ENCODE measurements around the gene FYB1. TPM values are rescaled to one million over a fixed set of nuclear protein-coding genes. Genes with fewer than 3 reads are reported as not detected.

The FYB1 gene
- total and polyA plus RNA-seq, 7 experiments from 2014 or later: 310 to 701 (median 491) TPM

GRCh38 chr5:39257554-39257953, 38.2 kb upstream of the FYB1 start:
- no peak overlapping the region for H3K4me3 Mint-ChIP-seq

GRCh38 chr5:39256477-39257235, 37.3 kb upstream of the FYB1 start:
- H3K27ac Mint-ChIP-seq: peak overlapping the region in 1 of 9 donors; percentile 48
- no peak overlapping the region for H3K4me3 ChIP-seq (ENCODE audit: low read length)

More at GRCh38 chr5:39257554-39257953, 38.2 kb upstream of the FYB1 start:
- peaks cover 0 to 13% of the 10 kb centered on the region in 2 donors for H3K4me1 ChIP-seq (ENCODE audit: control insufficient read depth in 2 of 2, insufficient read depth in 2 of 2, low read length in 2 of 2)
- H3K27ac Mint-ChIP-seq: no peak overlapping the region
- peaks cover 0 to 11% (median 0%) of the 10 kb centered on the region in 5 donors for H3K36me3 Mint-ChIP-seq
- H3K4me1 Mint-ChIP-seq: peaks cover 0 to 19% (median 17%) of the 10 kb centered on the region in 7 donors
- H3K4me3 ChIP-seq (ENCODE audit: low read length): no peak overlapping the region
- ATAC-seq (no peak), DNase-seq (no peak)
- no peaks in the 10 kb centered on the region for H3K27me3 ChIP-seq (ENCODE audit: control insufficient read depth in 2 of 2, insufficient read depth in 2 of 2, low read length in 2 of 2)
- no peaks in the 10 kb centered on the region for H3K36me3 ChIP-seq (ENCODE audit: control insufficient read depth in 2 of 3, insufficient read depth in 3 of 3, low read length in 3 of 3)
- H3K9me3 Mint-ChIP-seq: no peaks in the 10 kb centered on the region
- no peaks in the 10 kb centered on the region for H3K27me3 Mint-ChIP-seq
- H3K27ac ChIP-seq (ENCODE audit: low read depth, low read length): no peak overlapping the region
- H3K9me3 ChIP-seq (ENCODE audit: control insufficient read depth in 2 of 3, low read length in 3 of 3): no peaks in the 10 kb centered on the region
- ChIA-PET CTCF (interaction anchor here (0.7 kb wide), 1 partner anchor 295 kb away, joined by 3 read pairs; no protein-coding TSS in a partner anchor), POLR2A (interaction anchor here (0.8 to 1.5 kb wide), 3 partner anchors 13 to 23 kb away, joined by 3 read pairs; no protein-coding TSS in a partner anchor)
- intact Hi-C loops (cut with micrococcal nuclease): loop anchor here (2.0 kb wide), 2 partner anchors 13 to 17 kb away; no protein-coding TSS in a partner anchor

GRCh38 chr5:39255406-39255805, 36.0 kb upstream of the FYB1 start:
- no peak overlapping the region for H3K4me3 Mint-ChIP-seq
- no peak for DNase-seq
- ATAC-seq: no peak
- H3K4me1 ChIP-seq (ENCODE audit: control insufficient read depth in 2 of 2, insufficient read depth in 2 of 2, low read length in 2 of 2): peaks cover 0 to 13% of the 10 kb centered on the region in 2 donors
- intact Hi-C loops (cut with micrococcal nuclease): no loop called here
- no peak overlapping the region for H3K4me3 ChIP-seq (ENCODE audit: low read length)
- H3K27me3 Mint-ChIP-seq: no peaks in the 10 kb centered on the region
- ChIA-PET POLR2A (interaction anchor here (1.7 kb wide), 1 partner anchor 38 kb away, joined by 4 read pairs; no protein-coding TSS in a partner anchor), CTCF (interaction anchor here (0.9 to 1.1 kb wide), 2 partner anchors 32 to 38 kb away, joined by 3 read pairs; no protein-coding TSS in a partner anchor)
- peaks cover 0 to 18% (median 15%) of the 10 kb centered on the region in 7 donors for H3K4me1 Mint-ChIP-seq
- H3K9me3 ChIP-seq (ENCODE audit: control insufficient read depth in 2 of 3, low read length in 3 of 3): no peaks in the 10 kb centered on the region
- H3K9me3 Mint-ChIP-seq: no peaks in the 10 kb centered on the region
- peaks cover 0 to 9% (median 0%) of the 10 kb centered on the region in 5 donors for H3K36me3 Mint-ChIP-seq
- H3K36me3 ChIP-seq (ENCODE audit: control insufficient read depth in 2 of 3, insufficient read depth in 3 of 3, low read length in 3 of 3): peaks cover 0 to 5% (median 0%) of the 10 kb centered on the region in 3 experiments
- H3K27ac ChIP-seq (ENCODE audit: low read depth, low read length): no peak overlapping the region
- H3K27me3 ChIP-seq (ENCODE audit: control insufficient read depth in 2 of 2, insufficient read depth in 2 of 2, low read length in 2 of 2): no peaks in the 10 kb centered on the region
- no peak overlapping the region for H3K27ac Mint-ChIP-seq

More at GRCh38 chr5:39256477-39257235, 37.3 kb upstream of the FYB1 start:
- H3K27ac ChIP-seq (ENCODE audit: low read depth, low read length): no peak overlapping the region
- H3K4me1 ChIP-seq (ENCODE audit: control insufficient read depth in 2 of 2, insufficient read depth in 2 of 2, low read length in 2 of 2): peaks cover 0 to 13% of the 10 kb centered on the region in 2 donors
- Mint-ChIP-seq H3K27me3 (no peaks in the 10 kb centered on the region), H3K4me3 (peak overlapping the region in 7 of 10 donors; percentile 1 to 69 (median 58)), H3K36me3 (peaks cover 0 to 11% (median 0%) of the 10 kb centered on the region in 5 donors), H3K9me3 (no peaks in the 10 kb centered on the region), H3K4me1 (peaks cover 0 to 19% (median 17%) of the 10 kb centered on the region in 7 donors)
- POLR2A ChIA-PET: interaction anchor here (0.7 to 1.5 kb wide), 3 partner anchors 13 to 1937 kb away, joined by 3 read pairs; no protein-coding TSS in a partner anchor
- H3K36me3 ChIP-seq (ENCODE audit: control insufficient read depth in 2 of 3, insufficient read depth in 3 of 3, low read length in 3 of 3): no peaks in the 10 kb centered on the region
- CTCF ChIA-PET: interaction anchor here (0.7 to 0.9 kb wide), 2 partner anchors 31 to 296 kb away, joined by 3 read pairs; no protein-coding TSS in a partner anchor
- peak; percentile 74 for ATAC-seq
- H3K9me3 ChIP-seq (ENCODE audit: control insufficient read depth in 2 of 3, low read length in 3 of 3): no peaks in the 10 kb centered on the region
- intact Hi-C loops (cut with micrococcal nuclease): loop anchor here (2.0 kb wide), 2 partner anchors 14 to 18 kb away; no protein-coding TSS in a partner anchor
- no peaks in the 10 kb centered on the region for H3K27me3 ChIP-seq (ENCODE audit: control insufficient read depth in 2 of 2, insufficient read depth in 2 of 2, low read length in 2 of 2)
- no peak for DNase-seq

- Histone ChIP-seq H3K27me3 (ENCODE audit: control insufficient read depth in 2 of 2, insufficient read depth in 2 of 2, low read length in 2 of 2) (no peaks in the 10 kb centered on the region), H3K36me3 (ENCODE audit: control insufficient read depth in 2 of 3, insufficient read depth in 3 of 3, low read length in 3 of 3) (peaks cover 0 to 10% (median 0%) of the 10 kb centered on the region in 3 experiments), H3K4me1 (ENCODE audit: control insufficient read depth in 2 of 2, insufficient read depth in 2 of 2, low read length in 2 of 2) (peaks cover 0 to 13% of the 10 kb centered on the region in 2 donors), H3K4me3 (ENCODE audit: low read length) (no peak overlapping the region), H3K9me3 (ENCODE audit: control insufficient read depth in 2 of 3, low read length in 3 of 3) (no peaks in the 10 kb centered on the region), H3K27ac (ENCODE audit: low read depth, low read length) (no peak overlapping the region)
- Mint-ChIP-seq H3K27me3 (no peaks in the 10 kb centered on the region), H3K4me1 (peaks cover 0 to 18% (median 15%) of the 10 kb centered on the region in 7 donors), H3K4me3 (no peak overlapping the region), H3K27ac (no peak overlapping the region), H3K36me3 (peaks cover 0 to 10% (median 3%) of the 10 kb centered on the region in 5 donors), H3K9me3 (peaks cover 0 to 6% (median 0%) of the 10 kb centered on the region in 11 donors)
- ChIA-PET CTCF (interaction anchor here (1.1 kb wide), 1 partner anchor 37 kb away, joined by 3 read pairs; no protein-coding TSS in a partner anchor), POLR2A (interaction anchor here (1.7 kb wide), 1 partner anchor 37 kb away, joined by 4 read pairs; no protein-coding TSS in a partner anchor)
- intact Hi-C loops (cut with micrococcal nuclease): no loop called here
- no peak for ATAC-seq
- DNase-seq: no peak
Observed at GRCh38 chr5:39254671-39255070, 35.3 kb upstream of the FYB1 start.

- peaks cover 0 to 13% of the 10 kb centered on the region in 2 donors for H3K4me1 ChIP-seq (ENCODE audit: control insufficient read depth in 2 of 2, insufficient read depth in 2 of 2, low read length in 2 of 2)
- peaks cover 0 to 17% (median 13%) of the 10 kb centered on the region in 7 donors for H3K4me1 Mint-ChIP-seq
- peaks cover 0 to 10% (median 0%) of the 10 kb centered on the region in 3 experiments for H3K36me3 ChIP-seq (ENCODE audit: control insufficient read depth in 2 of 3, insufficient read depth in 3 of 3, low read length in 3 of 3)
- no peak overlapping the region for H3K4me3 ChIP-seq (ENCODE audit: low read length)
- H3K36me3 Mint-ChIP-seq: peaks cover 0 to 9% (median 8%) of the 10 kb centered on the region in 5 donors
- ATAC-seq (no peak), DNase-seq (no peak)
- intact Hi-C loops (cut with micrococcal nuclease): no loop called here
- H3K27ac ChIP-seq (ENCODE audit: low read depth, low read length): no peak overlapping the region
- H3K27ac Mint-ChIP-seq: no peak overlapping the region
- H3K9me3 Mint-ChIP-seq: peaks cover 0 to 10% (median 2%) of the 10 kb centered on the region in 11 donors
- ChIA-PET CTCF (no interaction called here), POLR2A (no interaction called here)
- H3K4me3 Mint-ChIP-seq: no peak overlapping the region
- no peaks in the 10 kb centered on the region for H3K9me3 ChIP-seq (ENCODE audit: control insufficient read depth in 2 of 3, low read length in 3 of 3)
- H3K27me3 ChIP-seq (ENCODE audit: control insufficient read depth in 2 of 2, insufficient read depth in 2 of 2, low read length in 2 of 2): no peaks in the 10 kb centered on the region
- H3K27me3 Mint-ChIP-seq: no peaks in the 10 kb centered on the region
Observed at GRCh38 chr5:39253196-39253595, 33.8 kb upstream of the FYB1 start.

GRCh38 chr5:39249564-39250274, 30.4 kb upstream of the FYB1 start:
- H3K27ac ChIP-seq (ENCODE audit: low read depth, low read length): no peak overlapping the region

More at GRCh38 chr5:39249564-39250274, 30.4 kb upstream of the FYB1 start:
- POLR2A ChIA-PET: interaction anchor here (0.7 kb wide), 1 partner anchor 11 kb away, joined by 3 read pairs; no protein-coding TSS in a partner anchor
- CTCF ChIA-PET: interaction anchor here (1.0 kb wide), 1 partner anchor 124 kb away, joined by 4 read pairs; no protein-coding TSS in a partner anchor
- intact Hi-C loops (cut with micrococcal nuclease): no loop called here
- no peak for ATAC-seq
- Mint-ChIP-seq H3K36me3 (peaks cover 0 to 8% (median 8%) of the 10 kb centered on the region in 5 donors), H3K27ac (no peak overlapping the region), H3K4me3 (no peak overlapping the region), H3K4me1 (peaks cover 0 to 9% (median 3%) of the 10 kb centered on the region in 7 donors), H3K27me3 (no peaks in the 10 kb centered on the region), H3K9me3 (peaks cover 0 to 10% (median 2%) of the 10 kb centered on the region in 11 donors)
- H3K4me1 ChIP-seq (ENCODE audit: control insufficient read depth in 2 of 2, insufficient read depth in 2 of 2, low read length in 2 of 2): no peaks in the 10 kb centered on the region
- H3K27me3 ChIP-seq (ENCODE audit: control insufficient read depth in 2 of 2, insufficient read depth in 2 of 2, low read length in 2 of 2): no peaks in the 10 kb centered on the region
- no peaks in the 10 kb centered on the region for H3K9me3 ChIP-seq (ENCODE audit: control insufficient read depth in 2 of 3, low read length in 3 of 3)
- peaks cover 0 to 10% (median 0%) of the 10 kb centered on the region in 3 experiments for H3K36me3 ChIP-seq (ENCODE audit: control insufficient read depth in 2 of 3, insufficient read depth in 3 of 3, low read length in 3 of 3)
- no peak for DNase-seq
- H3K4me3 ChIP-seq (ENCODE audit: low read length): no peak overlapping the region

Measured in naive thymus-derived CD4-positive, alpha-beta T cell (primary cell).